Bone marrow (tissue), 2 donors: ENCODE results near the gene WFS1.

Source experiments
- DNase-seq, 2 donors: peaks; one replicate each; lab custom pipeline; 2025; lab: John Stamatoyannopoulos, UW

WFS1 gene

DNA sequence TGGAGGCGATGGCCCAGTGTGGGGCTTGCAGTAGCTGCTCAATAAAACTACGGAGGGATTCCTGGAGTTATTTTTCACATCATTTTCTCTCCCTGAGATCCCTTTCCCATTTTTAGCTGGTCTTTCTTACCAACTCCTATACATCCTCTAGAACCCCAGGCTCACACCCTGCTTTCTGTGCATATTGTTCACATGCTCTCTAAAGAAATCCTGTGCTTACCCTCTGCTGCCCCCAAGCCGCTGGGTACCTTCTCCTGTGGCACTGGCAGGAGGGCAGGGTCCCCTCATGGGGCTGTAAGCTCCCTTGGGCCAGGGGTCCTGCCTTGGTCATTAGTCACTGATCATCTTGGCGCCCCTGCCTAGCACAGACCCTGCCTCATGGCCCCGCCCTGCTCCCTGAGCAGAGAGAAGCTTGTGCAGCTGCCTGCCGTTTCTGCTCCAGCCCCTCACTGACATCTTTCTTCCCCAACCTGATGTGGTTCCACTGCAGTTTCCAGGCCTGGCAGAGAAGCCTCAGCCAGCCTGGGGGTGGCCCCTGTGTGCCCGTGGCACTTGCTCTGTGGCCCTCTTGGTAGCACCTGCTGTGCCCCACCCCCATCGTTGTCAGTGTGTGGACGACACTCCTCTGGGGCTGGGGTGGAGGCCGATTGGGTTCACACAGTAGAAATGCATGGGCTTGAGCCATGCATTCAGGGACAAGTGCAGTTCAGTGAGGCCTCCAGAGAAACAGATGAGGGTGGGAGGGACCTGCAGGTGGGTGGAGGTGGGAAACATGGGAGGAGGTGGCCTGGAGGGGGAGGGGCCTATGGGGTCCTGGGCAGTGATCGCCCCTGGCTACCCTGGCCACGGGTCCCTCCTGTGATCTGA lies 69.5 kb downstream of the WFS1 start:
- DNase-seq = no peak

DNA sequence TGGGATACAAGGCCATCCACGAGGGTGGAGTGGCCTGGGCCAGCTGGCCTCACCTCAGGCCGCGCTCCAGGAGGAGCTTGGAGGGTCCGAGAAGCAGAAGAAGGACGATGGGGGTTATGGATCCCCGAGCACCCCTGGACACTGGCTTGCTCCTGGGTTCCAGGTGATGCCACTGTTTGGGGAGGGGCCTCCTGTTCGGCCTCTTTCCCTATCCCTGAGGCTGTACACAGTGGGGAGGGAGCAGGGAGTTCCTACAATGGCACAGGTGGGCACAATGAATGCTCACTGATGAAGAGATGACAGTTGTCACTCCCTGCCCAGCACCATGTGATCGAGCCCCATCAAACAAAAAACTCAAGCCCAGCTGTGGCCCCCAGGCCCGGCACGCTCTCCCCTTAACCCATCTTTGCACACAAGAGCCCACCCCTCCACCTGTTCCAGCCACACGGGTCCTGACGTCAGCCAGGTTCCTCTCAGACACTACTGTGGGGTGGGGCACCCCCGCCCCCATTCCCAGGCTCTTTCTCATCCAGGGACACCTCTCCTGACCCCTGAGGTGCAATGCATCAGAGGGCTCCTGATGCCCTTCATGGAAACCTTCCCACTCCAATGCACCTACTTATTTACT lies 70.3 kb downstream of the WFS1 start:
- DNase-seq = no peak

DNA sequence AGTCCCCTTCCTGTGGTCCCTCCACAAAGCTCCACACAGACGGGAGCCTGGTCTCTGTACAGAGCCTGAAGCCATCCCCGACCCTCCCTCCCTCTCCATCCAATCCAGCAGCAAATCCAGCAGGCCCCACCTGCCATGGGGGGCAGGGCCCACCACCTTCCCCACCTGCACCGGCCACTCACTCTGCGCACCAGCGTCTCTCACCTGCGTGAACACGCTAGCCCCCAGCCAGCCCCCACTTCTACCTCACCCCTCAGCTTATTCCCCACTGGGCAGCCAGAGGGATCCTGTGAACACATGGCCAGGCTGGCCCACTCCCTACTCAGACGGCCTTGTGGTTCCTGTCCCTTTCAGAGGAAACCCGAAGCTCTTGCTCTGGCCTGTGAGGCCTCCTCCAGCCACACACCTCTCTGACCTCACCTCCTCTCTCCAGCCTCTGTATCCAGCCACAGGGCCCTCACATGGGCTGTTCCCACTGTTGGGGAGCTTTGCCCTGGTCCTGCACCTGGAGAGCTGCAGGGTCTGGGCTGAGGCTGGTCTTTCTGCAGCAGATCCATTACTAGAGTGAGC lies 70.9 kb downstream of the WFS1 start:
- no peak for DNase-seq

DNA sequence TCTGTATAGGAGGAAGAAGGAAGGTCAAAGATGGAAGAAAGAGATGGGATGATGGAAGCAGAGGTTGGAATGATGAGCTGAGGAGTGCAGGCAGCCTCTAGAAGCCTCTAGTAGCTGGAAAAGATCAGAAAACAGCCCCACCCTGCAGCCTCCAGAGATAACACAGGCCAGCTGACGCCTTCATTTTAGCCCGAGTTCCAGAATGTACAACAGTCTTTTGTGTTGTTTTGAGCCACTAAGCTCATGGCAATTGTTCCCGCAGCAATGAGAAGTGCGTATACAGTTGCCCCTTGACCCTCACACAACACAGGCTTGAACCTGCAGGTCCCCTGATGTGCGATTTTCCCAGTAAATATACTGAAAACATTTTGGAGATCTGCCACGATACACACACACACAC lies 72.0 kb downstream of the WFS1 start:
- no peak for DNase-seq

DNA sequence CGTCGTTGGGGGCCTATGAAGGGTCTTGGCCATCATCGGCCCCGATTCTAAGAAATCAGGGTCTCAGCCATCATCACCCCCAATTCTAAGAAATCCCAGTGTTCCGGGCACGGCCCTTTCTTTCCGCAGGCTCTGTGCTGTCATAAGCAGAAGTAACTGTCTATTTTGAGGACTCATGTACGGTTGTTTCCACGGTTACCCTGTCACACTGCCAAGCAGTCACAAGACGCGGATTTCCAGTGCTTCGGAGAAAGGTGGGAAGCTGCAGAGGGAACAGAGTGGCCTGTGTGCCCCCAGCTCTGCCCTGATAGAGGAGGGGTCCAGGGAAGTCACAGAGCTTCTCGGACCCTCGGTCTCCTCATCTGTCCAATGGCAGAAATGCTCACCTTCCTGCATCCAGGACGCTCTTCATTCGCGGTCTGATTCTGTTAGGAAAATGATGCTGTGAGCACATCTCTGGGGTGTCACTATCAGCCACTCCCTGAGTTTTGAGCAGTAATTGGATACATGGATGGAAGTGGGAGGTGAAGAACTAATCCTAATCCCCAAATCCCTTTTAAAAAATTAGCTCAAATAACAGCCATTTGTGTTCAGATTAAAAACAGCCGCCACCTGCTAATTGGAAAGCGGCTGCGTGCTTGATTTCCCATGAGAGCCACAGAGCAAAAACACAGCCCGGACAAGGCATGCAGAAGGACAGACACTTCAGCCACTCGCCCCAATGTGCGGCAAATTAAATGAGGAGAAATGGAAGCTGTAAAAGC lies 73.1 kb downstream of the WFS1 start:
- DNase-seq = peak in 1 of 2 donors; percentile 36

DNA sequence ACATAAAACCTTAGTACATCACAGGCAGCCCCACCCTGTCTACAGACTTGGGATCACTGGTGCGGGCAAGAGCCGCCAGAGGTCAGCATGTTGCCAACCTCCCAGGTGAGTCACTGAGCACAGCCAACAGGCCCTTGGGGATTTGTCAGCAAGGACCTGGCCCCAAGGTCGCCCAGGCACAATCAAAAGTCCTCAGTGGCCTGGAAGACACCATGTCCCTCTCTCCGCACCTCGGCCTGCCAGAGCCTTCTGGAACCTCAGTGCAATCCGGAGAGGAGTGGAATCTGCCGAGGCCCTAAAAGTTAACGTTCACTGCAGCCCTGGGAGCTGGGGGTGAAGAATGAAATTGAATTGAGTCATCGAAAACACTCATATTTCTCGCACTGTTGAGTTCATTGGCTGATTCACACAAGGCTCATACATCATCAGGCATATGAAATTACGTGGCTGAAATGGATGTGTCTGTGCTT lies 74.3 kb downstream of the WFS1 start:
- no peak for DNase-seq

DNA sequence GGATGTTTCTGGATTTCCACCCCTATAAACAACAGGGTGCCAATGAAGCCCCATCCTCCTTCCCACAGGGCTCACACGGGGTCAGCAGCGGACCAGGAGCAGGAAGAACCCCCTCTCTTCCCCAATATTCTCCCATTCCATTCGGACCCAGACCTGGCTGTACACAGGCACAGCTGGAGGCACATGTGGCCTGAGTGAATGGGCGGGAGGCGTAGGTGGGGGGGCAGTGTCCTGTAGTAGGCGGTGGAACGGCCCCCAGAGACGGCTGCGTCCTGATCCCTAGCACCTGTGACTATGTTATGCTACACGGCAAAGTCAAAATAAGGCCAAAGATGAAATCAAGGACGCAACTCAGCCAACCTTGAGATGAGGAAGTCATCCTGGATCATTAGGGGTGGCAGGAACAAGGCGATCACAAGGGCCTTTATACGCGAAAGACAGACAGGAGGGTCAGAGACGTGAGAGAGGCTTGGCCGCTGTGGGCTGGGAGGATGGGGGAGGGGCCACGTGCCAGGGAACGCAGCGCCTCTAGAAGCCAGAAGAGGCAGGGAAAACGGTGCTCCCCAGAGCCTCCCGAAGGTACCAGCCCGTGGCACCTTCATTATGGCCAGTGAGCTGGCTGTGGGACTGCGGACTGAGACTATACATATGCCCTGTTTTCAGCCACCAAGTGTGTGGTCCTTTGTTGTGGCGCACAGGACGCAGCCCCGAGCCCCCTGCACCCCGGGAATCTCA lies 75.6 kb downstream of the WFS1 start:
- no peak for DNase-seq

DNA sequence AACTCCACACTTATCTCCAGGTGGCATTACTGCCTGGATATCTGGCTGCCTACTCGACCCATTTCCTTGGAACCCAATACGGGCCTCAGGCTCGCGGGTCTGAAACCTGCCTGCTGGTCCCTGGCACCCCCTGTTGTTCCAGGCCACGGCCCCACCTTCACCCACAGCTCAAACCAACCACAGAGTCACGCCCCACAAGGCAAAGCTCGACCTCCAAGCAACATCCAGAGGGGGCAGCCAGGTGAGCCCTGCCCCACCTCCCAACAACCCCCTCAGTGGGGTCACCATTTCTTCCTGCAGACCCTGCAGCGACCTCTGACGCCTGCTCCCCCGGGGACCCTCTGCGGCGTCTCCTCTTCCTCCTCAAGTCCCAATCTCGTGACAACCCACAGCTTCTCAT lies 76.2 kb downstream of the WFS1 start:
- no peak for DNase-seq

DNA sequence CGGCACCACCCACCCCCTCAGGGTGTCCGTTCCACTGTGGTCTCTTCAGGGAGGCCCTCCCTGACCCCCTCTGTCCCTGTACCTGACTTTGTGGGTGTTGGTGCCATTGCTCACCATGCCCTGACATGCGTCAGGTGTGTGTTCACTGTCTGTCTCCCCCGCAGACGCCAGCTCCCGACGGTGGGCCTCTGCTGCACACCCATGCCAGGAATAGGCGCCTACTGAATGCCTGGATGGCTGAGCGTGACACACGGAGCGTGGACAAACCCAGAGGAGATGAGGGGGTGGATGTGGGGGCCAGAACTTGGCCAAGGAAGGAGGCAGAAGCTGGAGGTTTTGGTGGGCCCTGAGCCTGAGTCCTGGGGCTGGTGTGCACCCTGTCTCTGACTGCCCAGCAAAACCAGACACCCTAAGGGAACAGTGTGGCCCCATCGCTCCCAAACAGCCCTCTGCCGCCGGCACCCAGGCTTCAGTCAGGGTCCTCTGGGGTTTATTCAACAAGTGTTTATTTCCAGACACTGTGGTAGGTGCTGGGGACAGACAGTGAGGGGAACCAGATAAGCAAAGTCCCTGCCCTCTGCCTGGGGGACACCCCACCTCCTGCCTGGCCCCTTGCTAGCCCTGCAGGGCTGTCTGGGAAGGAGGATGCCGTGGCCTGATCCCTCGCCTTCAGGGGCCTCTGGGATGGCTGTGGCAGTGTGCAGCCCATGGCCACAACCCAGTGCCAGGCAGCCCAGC lies 76.9 kb downstream of the WFS1 start:
- no peak for DNase-seq

DNA sequence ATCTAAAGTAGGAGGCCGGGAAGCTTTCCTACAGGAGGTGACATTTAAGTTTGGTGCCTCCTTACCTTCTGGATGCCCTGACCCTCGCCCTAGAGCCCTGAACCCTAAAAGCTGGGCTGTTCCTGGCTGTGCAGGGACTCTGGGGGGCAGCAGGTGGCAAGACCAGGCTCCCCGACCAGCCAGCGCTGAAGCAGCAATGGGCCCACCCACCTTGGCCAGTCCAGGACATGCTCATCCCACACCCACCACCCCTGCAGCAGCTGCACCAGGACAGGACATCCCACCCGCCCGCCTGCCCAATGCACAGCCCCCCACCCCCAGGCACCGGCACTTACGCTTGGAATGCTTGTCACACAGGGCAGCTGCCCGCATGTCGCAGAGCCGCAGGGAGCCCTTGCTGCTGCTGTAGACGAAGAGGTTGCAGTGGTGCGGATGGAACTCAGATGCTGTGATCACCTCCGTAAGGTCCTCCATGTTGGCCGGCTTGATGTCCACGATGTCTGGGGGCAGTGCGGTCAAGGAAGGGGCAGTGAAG lies 77.9 kb downstream of the WFS1 start:
- DNase-seq = no peak

DNA sequence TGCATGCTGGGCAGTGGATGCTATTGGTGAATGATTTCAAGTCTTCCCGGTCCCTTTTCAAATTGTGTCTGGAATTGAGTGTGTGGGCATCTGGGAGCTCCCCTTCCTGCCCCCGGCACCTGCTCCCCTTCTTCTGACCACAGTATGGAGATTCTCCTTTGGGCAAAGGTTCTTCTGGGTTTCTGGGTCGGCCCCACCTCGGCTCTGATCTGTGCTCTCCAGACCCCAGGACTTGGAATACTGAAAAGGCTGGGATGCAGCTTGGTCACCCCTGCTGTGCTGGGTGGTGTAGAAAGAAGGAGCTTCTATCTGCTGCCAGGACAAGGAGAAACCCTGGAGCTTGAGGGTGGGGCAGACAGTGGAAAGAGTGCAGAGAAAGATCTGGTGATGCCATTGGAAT lies 78.8 kb downstream of the WFS1 start:
- no peak for DNase-seq

DNA sequence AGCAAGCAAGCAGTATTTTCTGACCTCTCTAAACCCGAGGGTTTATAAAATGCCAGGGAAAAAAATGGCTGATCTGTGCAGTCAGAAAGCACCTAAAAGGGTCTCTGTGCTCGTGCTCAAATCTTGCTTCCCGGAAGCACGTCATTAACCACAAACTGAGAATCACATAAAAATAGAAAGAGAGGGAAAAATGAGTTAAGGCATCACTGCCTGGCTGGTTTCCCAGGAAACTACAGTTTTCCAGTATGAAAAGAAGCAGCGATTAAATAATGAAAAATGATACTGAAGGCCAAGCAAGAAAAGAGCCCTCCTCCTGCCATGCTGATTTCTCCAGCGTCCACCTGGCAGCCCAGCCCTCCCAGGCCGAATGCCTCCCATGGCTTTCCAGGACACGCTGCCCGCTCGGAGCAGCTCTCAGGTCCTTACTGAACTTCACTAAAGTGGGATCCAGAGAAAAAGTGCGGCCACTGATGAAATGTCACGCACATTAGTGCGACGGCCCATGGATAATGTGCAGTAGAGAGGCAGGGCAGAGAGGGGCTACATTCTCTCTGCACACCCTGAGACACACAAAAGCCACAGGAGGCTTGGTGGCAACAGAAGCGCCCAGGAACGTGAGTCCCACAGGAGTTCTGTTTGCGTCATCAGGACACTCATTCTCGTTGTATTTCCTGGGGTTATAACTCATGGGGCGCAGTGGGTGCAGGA lies 80.4 kb downstream of the WFS1 start:
- no peak for DNase-seq

DNA sequence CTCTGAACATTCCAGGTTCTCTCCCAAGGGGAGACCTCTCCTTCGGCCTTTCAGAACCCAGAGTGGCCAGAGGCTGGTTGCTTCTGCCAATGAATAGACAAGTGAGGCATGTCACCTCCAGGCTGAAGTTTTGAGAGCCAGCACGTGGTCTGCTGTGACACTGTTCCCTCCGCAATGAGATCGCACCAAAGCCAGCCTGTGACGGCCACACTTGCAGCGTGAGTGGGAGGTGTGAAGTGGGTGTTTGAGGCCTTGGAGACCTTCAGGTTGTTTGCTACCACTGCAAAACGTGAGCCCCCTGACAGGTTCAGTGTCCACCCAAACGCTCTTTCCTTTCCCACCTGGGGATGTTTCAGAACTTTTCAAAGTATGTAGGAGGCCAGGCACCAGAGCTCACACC lies 81.0 kb downstream of the WFS1 start:
- DNase-seq = no peak

DNA sequence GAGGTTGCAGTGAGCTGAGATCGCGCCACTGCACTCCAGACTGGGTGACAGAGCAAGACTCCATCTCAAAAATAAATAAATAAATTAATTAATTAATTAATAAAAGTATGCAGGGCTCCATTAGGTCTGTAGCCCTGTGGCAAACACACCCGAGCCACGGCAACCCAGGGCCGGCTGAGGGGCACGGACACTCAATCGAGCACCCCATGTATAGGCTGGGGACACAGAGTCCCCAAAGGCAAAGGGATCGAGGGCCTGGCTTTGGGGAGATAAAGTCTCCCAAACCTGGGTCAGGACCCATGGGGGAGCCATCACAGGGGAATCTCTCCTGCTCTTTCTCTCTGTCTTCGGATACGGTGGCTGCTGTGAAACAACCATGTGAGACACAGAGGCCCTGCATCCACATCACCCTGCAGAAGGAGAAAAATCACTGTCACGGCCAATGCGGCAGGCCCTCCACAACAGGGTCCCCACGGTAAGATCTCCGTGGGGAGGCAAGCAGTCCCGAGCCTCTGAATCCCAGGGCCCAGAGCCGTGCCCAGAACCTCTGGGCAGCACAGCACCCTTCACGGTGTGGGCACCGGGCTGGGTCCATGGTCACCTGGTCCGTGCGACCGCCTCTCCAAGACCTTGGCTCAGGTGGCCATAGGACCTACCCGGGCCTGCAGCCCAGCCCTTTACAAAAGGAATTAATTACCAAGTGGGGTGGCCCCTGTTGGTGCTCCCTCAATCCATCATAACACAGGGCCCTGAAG lies 81.8 kb downstream of the WFS1 start:
- DNase-seq = no peak

DNA sequence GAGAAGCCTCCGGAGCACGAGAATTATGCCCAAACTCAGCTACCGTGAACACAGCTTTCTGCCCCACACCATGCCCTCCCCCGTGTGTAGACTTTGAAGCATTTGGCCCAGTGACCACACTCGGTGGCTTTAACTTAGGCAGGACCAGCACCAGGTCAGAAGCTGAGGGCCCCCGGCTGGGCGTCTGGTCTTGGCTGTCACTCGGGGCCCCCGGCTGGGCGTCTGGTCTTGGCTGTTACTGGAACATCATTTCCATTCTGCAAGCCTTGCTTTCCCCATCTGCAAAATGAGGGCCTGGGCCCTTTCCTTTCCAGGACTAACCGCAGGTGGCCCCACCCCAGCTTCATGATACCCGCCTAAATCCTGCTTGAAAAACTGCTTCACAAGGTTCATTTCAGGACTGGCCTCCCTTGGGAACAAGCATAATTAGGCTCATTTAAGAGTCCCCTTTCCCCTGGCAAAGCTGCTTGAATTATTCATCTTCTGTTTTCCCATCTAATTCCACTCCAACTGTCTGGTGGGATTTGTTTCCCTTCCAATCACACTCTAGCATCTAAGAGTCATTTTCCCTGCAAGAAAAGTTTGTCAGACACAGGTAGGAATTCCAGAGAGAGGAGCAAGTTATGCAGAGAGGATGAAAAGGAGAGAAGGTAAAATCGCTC lies 82.5 kb downstream of the WFS1 start:
- DNase-seq = no peak
